ENCODE results near the gene OTUD3.
"Not testable (repeated sequence)": the region's sequence is repeated elsewhere in the genome, so short reads cannot be mapped to it uniquely, and the experiment has no call there.

OTUD3 gene

GRCh38 chr1:19878637-19878985 is 3.6 kb upstream of the OTUD3 start:
- Histone ChIP-seq H3K4me3 (no peak overlapping the region), H3K9me3 (replicated peaks in 1 of 11) (peaks cover 0 to 24% (median 10%) of the 10 kb centered on the region in 11 experiments; a peak in 15 of 22 replicates), H3K4me2 (no peak overlapping the region), H3K4me1 (peaks cover 17 to 31% (median 24%) of the 10 kb centered on the region in 10 experiments), H4K20me1 (peaks cover under 1 to 13% (median 7%) of the 10 kb centered on the region in 11 experiments; a peak in 14 of 22 replicates), H3K36me3 (no peaks in the 10 kb centered on the region), H3K9ac (no peak overlapping the region), H3K27ac (no peak overlapping the region), H3K27me3 (no peaks in the 10 kb centered on the region)
- TF ChIP-seq Cebpa-rat (IDR thresholded peaks at IDR 0.05): no peak

GRCh38 chr1:19879227-19879626 is 3.0 kb upstream of the OTUD3 start:
- Histone ChIP-seq H3K9me3 (replicated peaks in 1 of 11) (peaks cover 0 to 19% (median 7%) of the 10 kb centered on the region in 11 experiments; a peak in 15 of 22 replicates), H3K4me3 (no peak overlapping the region), H3K36me3 (peaks cover 0 to 4% (median 0%) of the 10 kb centered on the region in 11 experiments; a peak in 3 of 22 replicates), H3K27ac (no peak overlapping the region), H4K20me1 (peaks cover 6 to 19% (median 13%) of the 10 kb centered on the region in 11 experiments; a peak in 14 of 22 replicates), H3K4me1 (peaks cover 23 to 37% (median 30%) of the 10 kb centered on the region in 10 experiments), H3K4me2 (no peak overlapping the region), H3K9ac (no peak overlapping the region), H3K27me3 (no peaks in the 10 kb centered on the region)
- no peak for TF ChIP-seq Cebpa-rat (IDR thresholded peaks at IDR 0.05)

DNA sequence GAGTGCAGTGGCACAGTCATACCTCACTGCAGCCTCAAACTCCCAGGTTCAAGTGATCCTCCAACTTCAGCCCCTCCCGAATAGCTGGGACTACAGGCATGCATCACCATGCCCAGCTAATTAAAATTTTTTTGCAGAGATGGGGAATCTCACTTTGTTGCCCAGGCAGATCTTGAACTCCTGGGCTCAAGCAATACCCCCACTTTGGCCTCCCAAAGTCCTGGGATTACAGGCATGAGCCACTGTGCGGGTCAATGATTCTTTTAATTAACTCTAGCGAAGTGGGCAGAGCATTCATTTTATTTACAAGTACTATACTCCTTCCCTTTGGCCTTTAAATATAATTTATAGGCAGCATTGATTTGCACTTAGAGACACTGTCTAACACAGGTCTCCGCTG is 2.5 kb upstream of the OTUD3 start:
- H3K4me1 ChIP-seq: peaks cover 27 to 41% (median 34%) of the 10 kb centered on the region in 10 experiments
- no peak for TF ChIP-seq Cebpa-rat (IDR thresholded peaks at IDR 0.05)
- no peak overlapping the region for H3K9ac ChIP-seq
- H3K36me3 ChIP-seq: peaks cover 0 to 8% (median 1%) of the 10 kb centered on the region in 11 experiments; a peak in 6 of 22 replicates
- no peak overlapping the region for H3K4me2 ChIP-seq
- H4K20me1 ChIP-seq: peaks cover 9 to 23% (median 18%) of the 10 kb centered on the region in 11 experiments; a peak in 15 of 22 replicates
- H3K27me3 ChIP-seq: no peaks in the 10 kb centered on the region
- no peak overlapping the region for H3K27ac ChIP-seq
- H3K4me3 ChIP-seq: no peak overlapping the region
- H3K9me3 ChIP-seq (replicated peaks in 1 of 11): peaks cover 0 to 14% (median 3%) of the 10 kb centered on the region in 11 experiments; a peak in 15 of 22 replicates

GRCh38 chr1:19880841-19881240 is 1.4 kb upstream of the OTUD3 start:
- not testable (repeated sequence) for H3K4me2 ChIP-seq, H3K9ac ChIP-seq, H3K27me3 ChIP-seq, H3K27ac ChIP-seq, H3K4me3 ChIP-seq
- Histone ChIP-seq H3K9me3 (replicated peaks in 1 of 11) (peaks cover 0 to 10% (median 0%) of the 10 kb centered on the region in 11 experiments; a peak in 3 of 22 replicates), H4K20me1 (peaks cover 9 to 35% (median 29%) of the 10 kb centered on the region in 11 experiments; a peak in 18 of 22 replicates), H3K36me3 (peaks cover 0 to 20% (median 12%) of the 10 kb centered on the region in 11 experiments; a peak in 13 of 22 replicates), H3K4me1 (peaks cover 38 to 51% (median 43%) of the 10 kb centered on the region in 10 experiments)

- Histone ChIP-seq H4K20me1 (peaks cover 15 to 70% (median 60%) of the 10 kb centered on the region in 11 experiments; a peak in 20 of 22 replicates), H3K27ac (no peak overlapping the region), H3K9me3 (replicated peaks in 1 of 11) (0 out of 22 replicates have a peak, but pooled peaks cover 0 to 4% (median 0%) of the 10 kb centered on the region in 11 experiments), H3K4me3 (peak overlapping the region in 5 of 10 experiments; percentile 85 to 98 (median 90); a peak in 6 of 20 replicates), H3K4me2 (peak overlapping the region; percentile 88 to 100 (median 97)), H3K36me3 (peaks cover 0 to 54% (median 36%) of the 10 kb centered on the region in 11 experiments; a peak in 21 of 22 replicates), H3K4me1 (peaks cover 25 to 35% (median 32%) of the 10 kb centered on the region in 10 experiments), H3K9ac (peak overlapping the region in 8 of 11 experiments; percentile 90 to 99 (median 93); a peak in 10 of 22 replicates), H3K27me3 (no peaks in the 10 kb centered on the region)
- TF ChIP-seq Cebpa-rat (IDR thresholded peaks at IDR 0.05): no peak
These were observed 2.1 kb downstream of the OTUD3 start for GRCh38 chr1:19884312-19884711.

DNA sequence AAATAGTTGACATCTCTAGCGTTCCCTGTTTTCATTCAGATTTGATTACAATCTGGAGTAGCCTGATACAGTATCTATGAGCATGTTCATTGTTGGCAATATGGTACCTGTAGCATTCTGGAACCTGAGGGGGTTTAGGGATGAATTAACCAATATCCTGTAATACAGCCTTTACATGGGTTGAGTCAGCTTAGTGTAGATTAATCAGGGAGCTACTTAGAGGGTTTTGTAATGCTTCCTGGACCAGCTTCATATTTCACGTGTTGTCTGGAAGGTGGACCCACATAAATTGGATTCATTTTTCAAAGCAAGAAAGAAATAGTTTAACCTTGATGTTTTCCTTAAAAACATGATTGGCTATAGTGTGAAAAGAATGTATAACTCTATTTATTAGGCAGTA is 3.6 kb downstream of the OTUD3 start:
- Histone ChIP-seq H3K4me3 (no peak overlapping the region), H3K4me2 (peak overlapping the region in 5 of 11 experiments; percentile 88 to 100 (median 97); a peak in 3 of 22 replicates), H3K27me3 (no peaks in the 10 kb centered on the region), H3K4me1 (peaks cover 25 to 41% (median 32%) of the 10 kb centered on the region in 10 experiments), H3K9ac (no peak overlapping the region), H3K9me3 (replicated peaks in 1 of 11) (0 out of 22 replicates have a peak, but pooled peaks cover 0 to 3% (median 0%) of the 10 kb centered on the region in 11 experiments), H3K27ac (no peak overlapping the region), H3K36me3 (peaks cover 8 to 69% (median 49%) of the 10 kb centered on the region in 11 experiments; a peak in 21 of 22 replicates), H4K20me1 (peaks cover 24 to 85% (median 73%) of the 10 kb centered on the region in 11 experiments; a peak in 20 of 22 replicates)
- TF ChIP-seq Cebpa-rat (IDR thresholded peaks at IDR 0.05): no peak

- no peaks in the 10 kb centered on the region for H3K27me3 ChIP-seq
- H3K4me1 ChIP-seq: peaks cover 25 to 52% (median 33%) of the 10 kb centered on the region in 10 experiments
- no peak overlapping the region for H3K4me2 ChIP-seq
- H3K36me3 ChIP-seq: peaks cover 25 to 92% (median 72%) of the 10 kb centered on the region in 11 experiments; a peak in 21 of 22 replicates
- H3K27ac ChIP-seq: no peak overlapping the region
- no peak overlapping the region for H3K9ac ChIP-seq
- no peak for TF ChIP-seq Cebpa-rat (IDR thresholded peaks at IDR 0.05)
- H4K20me1 ChIP-seq: peaks cover 26 to 100% (median 77%) of the 10 kb centered on the region in 11 experiments; a peak in 20 of 22 replicates
- no peak overlapping the region for H3K4me3 ChIP-seq
- no peaks in the 10 kb centered on the region for H3K9me3 ChIP-seq (replicated peaks in 1 of 11)
These were observed 5.9 kb downstream of the OTUD3 start for GRCh38 chr1:19888112-19888511.

- Histone ChIP-seq H3K27me3 (no peaks in the 10 kb centered on the region), H3K27ac (no peak overlapping the region), H3K9ac (no peak overlapping the region), H3K4me3 (no peak overlapping the region), H3K9me3 (replicated peaks in 1 of 11) (no peaks in the 10 kb centered on the region), H4K20me1 (peaks cover 19 to 100% (median 71%) of the 10 kb centered on the region in 11 experiments; a peak in 20 of 22 replicates), H3K4me1 (peaks cover 9 to 38% (median 18%) of the 10 kb centered on the region in 10 experiments; a peak in 18 of 20 replicates), H3K36me3 (peaks cover 41 to 99% (median 84%) of the 10 kb centered on the region in 11 experiments), H3K4me2 (no peak overlapping the region)
- TF ChIP-seq Cebpa-rat (IDR thresholded peaks at IDR 0.05): no peak
These were observed 7.5 kb downstream of the OTUD3 start for GRCh38 chr1:19889656-19890055.

DNA sequence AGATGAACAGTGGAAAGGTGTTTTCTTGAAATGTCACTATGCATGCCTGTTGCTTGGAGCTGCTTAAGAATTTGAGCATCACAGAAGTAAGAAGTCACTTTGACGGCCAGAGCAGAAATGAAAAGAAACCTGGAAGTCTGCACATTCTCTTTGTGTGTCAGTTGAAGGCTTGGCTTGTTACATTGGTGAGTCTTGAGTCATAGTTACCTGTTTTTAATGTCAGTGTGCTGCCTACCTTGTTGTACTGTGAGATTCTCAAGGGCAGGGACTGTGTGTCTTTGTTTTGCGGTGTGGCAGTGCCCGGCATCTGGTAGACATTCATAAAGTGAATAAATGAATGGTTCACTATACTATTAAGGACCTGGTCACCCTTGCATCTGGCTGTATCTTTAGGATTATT is 9.9 kb downstream of the OTUD3 start:
- H3K27ac ChIP-seq: peak overlapping the region in 3 of 11 experiments; percentile 6 to 33 (median 23); a peak in 4 of 22 replicates
- peaks cover 16 to 99% (median 62%) of the 10 kb centered on the region in 11 experiments; a peak in 21 of 22 replicates for H4K20me1 ChIP-seq
- no peak overlapping the region for H3K9ac ChIP-seq
- H3K36me3 ChIP-seq: peaks cover 64 to 99% (median 89%) of the 10 kb centered on the region in 11 experiments
- no peaks in the 10 kb centered on the region for H3K27me3 ChIP-seq
- H3K4me3 ChIP-seq: no peak overlapping the region
- H3K9me3 ChIP-seq (replicated peaks in 1 of 11): no peaks in the 10 kb centered on the region
- H3K4me2 ChIP-seq: peak overlapping the region in 5 of 11 experiments; percentile 36 to 59 (median 51); a peak in 9 of 22 replicates
- peaks cover 0 to 26% (median 9%) of the 10 kb centered on the region in 10 experiments; a peak in 12 of 20 replicates for H3K4me1 ChIP-seq
- no peak for TF ChIP-seq Cebpa-rat (IDR thresholded peaks at IDR 0.05)
